ENCODE results near the gene KXD1.

Gene KXD1

DNA sequence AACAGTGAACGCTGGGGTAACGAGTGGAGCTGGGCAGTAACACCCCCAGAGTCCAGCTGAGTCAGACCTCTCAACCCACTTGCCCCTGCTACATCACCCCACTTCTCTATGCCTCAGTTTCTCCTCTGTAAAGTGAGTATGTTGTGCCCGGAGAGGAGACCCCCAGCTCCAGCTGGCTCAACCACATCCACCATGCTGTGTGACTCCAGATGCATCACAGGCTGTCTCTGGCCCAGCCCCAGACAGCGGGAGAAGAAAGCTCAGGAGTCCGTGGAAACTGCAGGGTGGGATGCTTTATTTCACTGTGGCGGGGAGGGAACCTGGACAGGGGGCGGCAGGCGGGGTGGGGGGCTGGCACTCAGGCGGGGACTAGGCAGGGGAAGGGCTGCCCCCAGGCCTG lies 26.2 kb upstream of the KXD1 start:
- H3K4me3 ChIP-seq (ENCODE audit: low read depth, low read length) = no peak overlapping the region
- H3K4me1 ChIP-seq = no peaks in the 10 kb centered on the region
- H3K9me3 ChIP-seq = no peaks in the 10 kb centered on the region
- no peaks in the 10 kb centered on the region for H3K27me3 ChIP-seq
- H3K36me3 ChIP-seq = peaks cover 12% of the 10 kb centered on the region
- TF ChIP-seq, protein P1, sequence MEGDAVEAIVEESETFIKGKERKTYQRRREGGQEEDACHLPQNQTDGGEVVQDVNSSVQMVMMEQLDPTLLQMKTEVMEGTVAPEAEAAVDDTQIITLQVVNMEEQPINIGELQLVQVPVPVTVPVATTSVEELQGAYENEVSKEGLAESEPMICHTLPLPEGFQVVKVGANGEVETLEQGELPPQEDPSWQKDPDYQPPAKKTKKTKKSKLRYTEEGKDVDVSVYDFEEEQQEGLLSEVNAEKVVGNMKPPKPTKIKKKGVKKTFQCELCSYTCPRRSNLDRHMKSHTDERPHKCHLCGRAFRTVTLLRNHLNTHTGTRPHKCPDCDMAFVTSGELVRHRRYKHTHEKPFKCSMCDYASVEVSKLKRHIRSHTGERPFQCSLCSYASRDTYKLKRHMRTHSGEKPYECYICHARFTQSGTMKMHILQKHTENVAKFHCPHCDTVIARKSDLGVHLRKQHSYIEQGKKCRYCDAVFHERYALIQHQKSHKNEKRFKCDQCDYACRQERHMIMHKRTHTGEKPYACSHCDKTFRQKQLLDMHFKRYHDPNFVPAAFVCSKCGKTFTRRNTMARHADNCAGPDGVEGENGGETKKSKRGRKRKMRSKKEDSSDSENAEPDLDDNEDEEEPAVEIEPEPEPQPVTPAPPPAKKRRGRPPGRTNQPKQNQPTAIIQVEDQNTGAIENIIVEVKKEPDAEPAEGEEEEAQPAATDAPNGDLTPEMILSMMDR (IDR thresholded peaks at IDR 0.05; ENCODE audit: low read depth, low read length) = no peak
- DNase-seq = no peak

DNA sequence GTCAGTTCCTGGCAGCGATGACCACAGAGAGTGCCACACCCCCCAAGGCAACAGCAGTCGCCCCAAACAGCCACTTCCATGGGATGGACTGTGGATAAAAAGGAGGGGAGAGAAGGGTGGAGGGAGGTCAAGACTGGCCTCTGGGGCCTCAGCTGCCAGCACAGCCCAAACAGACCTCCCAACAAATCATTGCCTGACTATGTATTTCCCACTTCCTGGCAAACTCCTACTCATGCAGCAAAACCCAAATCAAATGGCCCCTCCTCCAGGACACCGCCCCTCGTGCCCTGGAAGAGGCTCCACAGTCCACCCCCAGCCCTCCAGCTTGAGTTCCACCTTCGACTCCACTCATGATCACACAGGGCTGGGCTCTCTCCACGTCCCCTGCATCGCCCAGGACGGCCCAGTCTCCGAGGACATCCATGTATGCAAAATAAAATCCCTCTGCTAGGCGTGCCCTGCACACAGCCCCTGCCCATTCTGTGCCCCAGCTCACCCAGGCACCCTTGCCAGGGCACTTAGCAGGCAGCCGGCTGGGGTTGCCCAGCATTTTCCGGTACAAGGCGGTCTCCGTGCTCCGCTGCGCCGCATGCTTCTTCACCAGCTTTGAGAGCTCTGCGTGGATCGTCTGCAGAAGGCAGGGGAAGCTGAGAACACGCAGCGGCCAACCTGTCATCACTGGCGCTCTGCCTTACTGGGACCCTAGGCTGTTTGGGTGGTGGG lies 25.3 kb upstream of the KXD1 start:
- H3K27me3 ChIP-seq = no peaks in the 10 kb centered on the region

DNA sequence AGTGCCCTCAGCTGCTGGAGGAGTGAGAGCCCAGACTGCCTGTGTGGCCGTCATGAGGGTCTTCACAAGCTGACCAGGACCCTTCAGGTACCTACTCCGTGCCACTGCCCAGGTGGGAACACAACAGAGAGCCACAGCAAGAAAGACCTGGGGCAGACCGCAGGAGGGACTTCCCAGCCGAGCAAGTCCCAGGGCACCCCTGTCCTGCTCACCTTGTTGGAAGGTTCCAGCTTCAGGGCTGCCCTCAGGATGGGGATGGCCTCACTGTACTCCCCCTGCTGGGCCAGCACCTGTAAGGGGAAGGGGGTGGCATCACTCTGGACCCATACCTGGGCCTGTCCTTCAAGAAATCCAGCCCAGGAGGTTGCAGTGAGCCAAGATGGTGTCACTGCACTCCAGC lies 24.6 kb upstream of the KXD1 start:
- peaks cover 23% of the 10 kb centered on the region for H3K36me3 ChIP-seq
- H3K4me3 ChIP-seq (ENCODE audit: low read depth, low read length) = no peak overlapping the region
- no peaks in the 10 kb centered on the region for H3K27me3 ChIP-seq

More for the DNA sequence above, 25.3 kb upstream of the KXD1 start:
- DNase-seq = no peak
- no peak overlapping the region for H3K4me3 ChIP-seq (ENCODE audit: low read depth, low read length)
- H3K9me3 ChIP-seq = no peaks in the 10 kb centered on the region
- peaks cover 17% of the 10 kb centered on the region for H3K36me3 ChIP-seq
- TF ChIP-seq, protein P1 (IDR thresholded peaks at IDR 0.05; ENCODE audit: low read depth, low read length) = no peak
- H3K4me1 ChIP-seq = no peaks in the 10 kb centered on the region

DNA sequence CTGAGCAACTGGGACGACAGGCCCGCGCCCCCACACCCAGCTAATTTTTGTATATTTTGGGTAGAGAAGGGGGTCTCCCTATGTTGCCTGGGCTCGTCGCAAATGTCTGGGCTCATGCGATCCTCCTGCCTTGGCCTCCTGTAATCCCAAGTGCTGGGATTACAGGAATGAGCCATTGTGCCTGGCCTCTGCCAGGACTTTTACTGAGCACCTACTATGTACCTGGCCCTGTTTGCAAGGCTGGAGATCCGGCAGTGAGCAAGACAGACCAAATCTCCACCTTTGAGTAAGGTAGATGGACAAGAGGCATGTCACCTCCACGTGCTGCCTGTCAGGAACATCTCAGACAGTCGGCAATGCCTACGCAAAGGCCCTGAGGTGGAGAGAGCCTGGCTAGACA lies 21.2 kb upstream of the KXD1 start:
- H3K36me3 ChIP-seq = peaks cover 38% of the 10 kb centered on the region
- TF ChIP-seq, protein P1 (IDR thresholded peaks at IDR 0.05; ENCODE audit: low read depth, low read length) = no peak

More for the DNA sequence above, 24.6 kb upstream of the KXD1 start:
- Histone ChIP-seq H3K9me3 (no peaks in the 10 kb centered on the region), H3K4me1 (no peaks in the 10 kb centered on the region)
- TF ChIP-seq, protein P1 (IDR thresholded peaks at IDR 0.05; ENCODE audit: low read depth, low read length) = no peak
- no peak for DNase-seq

DNA sequence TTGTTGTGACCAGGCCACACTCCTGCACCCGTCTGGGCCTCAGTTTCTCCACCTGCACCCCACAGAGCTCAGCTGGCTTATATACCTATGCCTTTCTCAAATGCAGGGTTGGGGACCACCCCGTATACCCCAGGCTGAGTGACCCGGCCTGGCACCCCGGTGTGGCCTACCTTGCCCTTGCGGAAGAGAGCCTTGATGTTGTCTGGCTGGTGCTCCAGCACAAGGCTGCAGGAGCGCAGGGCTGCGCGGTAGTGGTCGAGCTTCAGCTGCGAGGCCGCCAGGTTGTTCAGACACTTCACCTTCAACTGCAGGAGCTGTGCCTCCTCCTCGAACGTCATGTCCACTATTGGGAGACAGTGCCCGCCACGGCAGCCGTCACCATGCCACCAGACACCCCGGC lies 20.2 kb upstream of the KXD1 start:
- no peak for DNase-seq
- H3K4me3 ChIP-seq (ENCODE audit: low read depth, low read length) = no peak overlapping the region
- no peaks in the 10 kb centered on the region for H3K9me3 ChIP-seq
- no peaks in the 10 kb centered on the region for H3K27me3 ChIP-seq
- no peaks in the 10 kb centered on the region for H3K4me1 ChIP-seq
- TF ChIP-seq, protein P1 (IDR thresholded peaks at IDR 0.05; ENCODE audit: low read depth, low read length) = no peak
- peaks cover 41% of the 10 kb centered on the region for H3K36me3 ChIP-seq

More for the DNA sequence above, 21.2 kb upstream of the KXD1 start:
- DNase-seq = no peak
- H3K4me3 ChIP-seq (ENCODE audit: low read depth, low read length) = no peak overlapping the region
- H3K4me1 ChIP-seq = no peaks in the 10 kb centered on the region
- no peaks in the 10 kb centered on the region for H3K27me3 ChIP-seq
- H3K9me3 ChIP-seq = no peaks in the 10 kb centered on the region

DNA sequence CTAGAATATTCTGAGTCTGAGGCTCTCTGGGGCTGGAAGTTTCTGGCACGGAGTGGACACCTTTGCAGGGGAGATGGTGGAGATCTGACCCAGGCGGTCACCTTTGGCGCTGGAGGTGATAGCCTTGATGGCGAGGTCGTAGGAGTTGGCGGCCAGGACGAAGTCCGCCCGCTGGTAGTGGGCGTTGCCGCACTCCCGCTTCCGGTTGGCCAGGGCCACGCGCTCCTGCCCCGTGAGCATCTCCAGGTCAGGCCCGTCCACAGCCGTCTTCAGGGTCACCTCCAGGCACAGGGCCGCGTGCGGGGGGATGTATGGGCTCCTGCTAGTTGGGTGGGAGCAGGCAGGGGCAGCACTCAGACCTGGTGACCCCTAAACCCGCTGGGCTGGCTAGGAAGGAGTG lies 19.6 kb upstream of the KXD1 start:
- TF ChIP-seq, protein P1 (IDR thresholded peaks at IDR 0.05; ENCODE audit: low read depth, low read length) = no peak
- peaks cover 35% of the 10 kb centered on the region for H3K36me3 ChIP-seq
- DNase-seq = no peak

More for the DNA sequence above, 19.6 kb upstream of the KXD1 start:
- Histone ChIP-seq H3K9me3 (no peaks in the 10 kb centered on the region), H3K4me3 (ENCODE audit: low read depth, low read length) (no peak overlapping the region), H3K27me3 (no peaks in the 10 kb centered on the region), H3K4me1 (no peaks in the 10 kb centered on the region)
